GM12878 (cell line): ENCODE results near the gene LSMEM2. TPM values are rescaled to one million over a fixed set of nuclear protein-coding genes. Genes with fewer than 3 reads are reported as not detected.

Experiments used
- ATAC-seq: fragments of 200-7000 bp; cut with Tn5 transposase; 3 replicates; pipeline ENCODE4 v1.9.1; 2020; ENCODE audit warnings: mild to moderate bottlenecking, moderate library complexity
- BruUV-seq: library from RNA; stranded (reverse); fragments of 400-500 nt; replicated peaks from 2 replicates; lab custom pipeline; 2021; lab: Mats Ljungman, UMichigan
- CTCF ChIA-PET: fragments of 300-600 bp; sonication (Branson Sonifier 250); formaldehyde crosslinking; extraction: SDS; loops from one replicate; lab custom pipeline; 2021; ENCODE audit warnings: inconsistent platforms; lab: Yijun Ruan, JAX
- POLR2A ChIA-PET: fragments of 350-600 bp; formaldehyde crosslinking; extraction: SDS; loops from one replicate; lab custom pipeline; 2021; ENCODE audit warnings: inconsistent platforms; lab: Charles Lee
- RAD21 ChIA-PET: fragments of 300-600 bp; sonication (Branson Sonifier 250); formaldehyde crosslinking; loops from one replicate; lab custom pipeline; 2023; ENCODE audit warnings: antibody characterized with exemption; ENCODE audit not compliant: unreplicated experiment; lab: Charles Lee
- SMC1A ChIA-PET: fragments of 300-600 bp; sonication (Branson Sonifier 250); formaldehyde crosslinking; loops from one replicate; lab custom pipeline; 2023; ENCODE audit not compliant: unreplicated experiment, uncharacterized antibody; lab: Charles Lee
- DNase-seq: peaks from one replicate; pipeline ENCODE4 v3.0.0-alpha.2; 2011; ENCODE audit warnings: low read depth, low spot score
- FAIRE-seq: peaks from 3 replicates; lab custom pipeline; 2011; peaks lifted over from hg19 to GRCh38; lab: Jason Lieb, UNC
- H2AFZ ChIP-seq: 2 replicates; pipeline ENCODE4 v1.6.0; 2011; ENCODE audit warnings: low read depth, low read length, control low read depth; ENCODE audit not compliant: control insufficient read depth
- H3K27ac ChIP-seq: 2 replicates; pipeline ENCODE4 v1.5.1; 2011; ENCODE audit warnings: control low read depth; ENCODE audit not compliant: control insufficient read depth, insufficient read depth
- H3K27me3 ChIP-seq, 2 experiments: replicated peaks in 1 of 2; 2 replicates each; pipeline versions ENCODE4 v1.6.0 to v1.6.1; 2011; ENCODE audit warnings: low read length in 1 of 2; ENCODE audit not compliant: control insufficient read depth in 2 of 2, insufficient read depth in 2 of 2
- H3K36me3 ChIP-seq, 2 experiments: 2 replicates each; pipeline ENCODE4 v1.5.1; 2011; ENCODE audit warnings: low read length in 1 of 2; ENCODE audit not compliant: control insufficient read depth in 2 of 2, insufficient read depth in 2 of 2
- H3K4me1 ChIP-seq: 2 replicates; pipeline ENCODE4 v1.6.1; 2011; ENCODE audit warnings: mild to moderate bottlenecking, low read length, moderate library complexity, mixed read lengths; ENCODE audit not compliant: control insufficient read depth, insufficient read depth
- H3K4me2 ChIP-seq: 2 replicates; pipeline ENCODE4 v1.6.0; 2011; ENCODE audit warnings: control low read depth; ENCODE audit not compliant: control insufficient read depth, insufficient read depth
- H3K4me3 ChIP-seq: fragments of 200-600 bp; sonication (generic); 2 replicates; pipeline ENCODE4 v1.5.1; 2016
- H3K79me2 ChIP-seq: 2 replicates; pipeline ENCODE4 v1.6.0; 2011; ENCODE audit warnings: low read length; ENCODE audit not compliant: control insufficient read depth, insufficient read depth
- H3K9ac ChIP-seq: 2 replicates; pipeline ENCODE4 v1.8.0; 2011; ENCODE audit warnings: low read length, control low read depth, mixed read lengths; ENCODE audit not compliant: control insufficient read depth, insufficient read depth
- H3K9me3 ChIP-seq: replicated peaks from 3 replicates; pipeline ENCODE4 v1.5.1; 2011; ENCODE audit warnings: mild to moderate bottlenecking, low read length; ENCODE audit not compliant: control insufficient read depth, insufficient read depth
- H4K20me1 ChIP-seq: 2 replicates; pipeline ENCODE4 v1.6.0; 2011; ENCODE audit not compliant: control insufficient read depth, insufficient read depth
- FOXM1 ChIP-seq: IDR thresholded peaks from 2 replicates; pipeline ENCODE4 v1.6.1; 2012; ENCODE audit warnings: low read depth, mild to moderate bottlenecking, inconsistent platforms, low read length, moderate library complexity
- HDGF ChIP-seq: fragments of 450-650 bp; IDR thresholded peaks from 2 replicates; pipeline ENCODE4 v1.6.1; 2016; ENCODE audit warnings: antibody characterized with exemption
- MAX ChIP-seq: IDR thresholded peaks from 2 replicates; pipeline ENCODE4 v1.6.1; 2012; ENCODE audit warnings: low read depth, low read length, improper control_type of control experiment
- YY1 ChIP-seq: IDR thresholded peaks from 2 replicates; pipeline ENCODE4 v1.6.1; 2011; ENCODE audit warnings: low read depth, mild to moderate bottlenecking, low read length
- WGBS: methylation state at CpG from one replicate; pipeline ENCODE4 v1.1.6; 2016; ENCODE audit warnings: low lambda C conversion rate; ENCODE audit not compliant: insufficient replicate concordance, insufficient coverage; ENCODE audit errors: missing lambda C conversion rate; 5-methylcytosine and 5-hydroxymethylcytosine counted together
- in situ Hi-C: fragments of 300-500 bp; cut with MboI; formaldehyde crosslinking; loops from 9 replicates; pipeline ENCODE4 v1.14.3; 2018; ENCODE audit warnings: mixed read lengths
- intact Hi-C: fragments of 100-400 bp; cut with micrococcal nuclease; formaldehyde crosslinking; loops from one replicate; pipeline ENCODE4 v1.14.2; 2022; ENCODE audit not compliant: unreplicated experiment
- polyA plus RNA-seq, 11 experiments: library from polyadenylated mRNA; depleted of rRNA in 4 of 11; unstranded in 6 of 11; stranded (reverse) in 5 of 11; fragments of >200 nt; fragmentation: Nextera tagmentation in 4 of 11; fragmentation: Illumina TruSeq in 1 of 11; extraction: Ambion mirVana in 4 of 11; extraction: Trizol in 1 of 11; gene quantifications; 1 replicate in 1 of 11; 2 replicates in 10 of 11; pipeline versions ENCODE4 v1.2.1 to v1.2.3, GENCODE V29; 2011 to 2016; ENCODE audit warnings: inconsistent platforms in 2 of 11, missing spikeins in 2 of 11, low read depth in 1 of 11
- total RNA-seq, 4 experiments: library from RNA; depleted of rRNA in 3 of 4; stranded (reverse); fragments of >200 nt in 3 of 4; fragmentation: Illumina TruSeq in 1 of 4; extraction: Trizol in 1 of 4; gene quantifications; 2 replicates each; pipeline versions ENCODE4 v1.2.1 to v1.2.3, GENCODE V29; 2013 to 2021

The LSMEM2 gene
- total and polyA plus RNA-seq, 10 of the 15 experiments (the other 5 are each of a cell fraction or from before 2014, with no cell fraction given) = 0.17 TPM; not detected in 9

- POLR2A ChIA-PET = interaction anchor here (0.6 to 1.9 kb wide), 7 partner anchors 11 to 505 kb away, joined by 3 to 7 read pairs (median 4); partner anchors contain the start of genes GNAI2 and LSMEM2
- RAD21 ChIA-PET = interaction anchor here (0.7 to 2.2 kb wide), 8 partner anchors 12 to 65 kb away, joined by 3 to 18 read pairs (median 6); no protein-coding TSS in a partner anchor
- SMC1A ChIA-PET = interaction anchor here (1.1 to 2.9 kb wide), 3 partner anchors 13 to 15 kb away, joined by 3 to 10 read pairs (median 5); no protein-coding TSS in a partner anchor
- ATAC-seq (peak; percentile 36), FAIRE-seq (no peak), DNase-seq (no peak)
- H3K9ac ChIP-seq = no peak overlapping the region; the same call in 1 of the 2 replicates
- in situ Hi-C loops = no loop called here
- no peaks in the 10 kb centered on the region for H3K27me3 ChIP-seq
- H3K4me2 ChIP-seq = peak overlapping the region; percentile 52
- H3K4me3 ChIP-seq = no peak overlapping the region; the same call in 1 of the 2 replicates
- H3K27ac ChIP-seq = no peak overlapping the region
- H3K79me2 ChIP-seq = no peaks in the 10 kb centered on the region
- CTCF ChIA-PET = interaction anchor here (1.0 to 7.9 kb wide), 9 partner anchors 8 to 65 kb away, joined by 3 to 44 read pairs (median 7); partner anchors contain the start of genes GNAI2, HYAL3, NAA80 and SEMA3B
- peaks cover 14% of the 10 kb centered on the region for H3K4me1 ChIP-seq
- no peak for TF ChIP-seq YY1
- TF ChIP-seq FOXM1 = 0 out of 2 replicates have a peak, but pooled peaks have one; percentile 6
- 0 out of 2 replicates have a peak, but pooled peaks have one; percentile 6 for TF ChIP-seq MAX
- TF ChIP-seq HDGF = peak; percentile 32; the same call in 1 of the 2 replicates
- TF ChIP-seq, all 136 proteins: peak for 3
- Histone ChIP-seq H3K9me3 (peaks cover 13% of the 10 kb centered on the region; the same call in 1 of the 3 replicates), H2AFZ (no peak overlapping the region), H4K20me1 (no peaks in the 10 kb centered on the region), H3K36me3 (peaks cover 15 to 28% of the 10 kb centered on the region in 2 experiments; a peak in 3 of 4 replicates)
- WGBS = 57% methylated on average over 18 of the region's 18 CpGs
- intact Hi-C loops = no loop called here
- BruUV-seq = no TSS peak
Observed at GRCh38 chr3:50259432-50260026, 19.4 kb upstream of the LSMEM2 start.
